Diencephalon (tissue), 1 donor: ENCODE data around the gene FAM107B. TPM values are rescaled to one million over a fixed set of nuclear protein-coding genes. Genes with fewer than 3 reads are reported as not detected.

Experiments used
- small RNA-seq: library from RNA; depleted of rRNA; stranded (forward); fragments of <200 nt; gene quantifications from one replicate; pipeline ENCODE3, GENCODE V24; 2014
- total RNA-seq: library from RNA; depleted of rRNA; stranded (reverse); fragments of >200 nt; gene quantifications from one replicate; pipeline ENCODE4 v1.2.3, GENCODE V29; 2014

FAM107B gene
- total RNA-seq = 51.2 TPM

GRCh38 chr10:14774797-14775196, at the start of gene FAM107B:
Gene FAM107B (minus strand): TSS chr10:14774897. CDS start chr10:14774663, 234 bp downstream.

Small RNA genes within 50 kb of the gene (small RNA-seq; reads per million reads assigned to genes)
- gene RNA5SP302 = not detected

Other genes with a start within 250 kb of the FAM107B start
- 1.6 TPM for gene CDNF, start 63.1 kb upstream of the FAM107B start, total RNA-seq
- 15.2 TPM for gene HSPA14, start 63.4 kb upstream of the FAM107B start, total RNA-seq
- 25.1 TPM for gene MSANTD7, start 63.4 kb upstream of the FAM107B start, total RNA-seq
- gene SUV39H2, start 104.0 kb upstream of the FAM107B start, total RNA-seq = 27.9 TPM
- gene DCLRE1C, start 179.2 kb upstream of the FAM107B start, total RNA-seq = 12.7 TPM
- not detected for gene MEIG1, start 184.5 kb upstream of the FAM107B start, total RNA-seq